GM12878 (cell line): ENCODE data around the gene CCNJL. TPM values are rescaled to one million over a fixed set of nuclear protein-coding genes. Genes with fewer than 3 reads are reported as not detected.

Experiments used
- ATAC-seq: fragments of 200-7000 bp; cut with Tn5 transposase; 3 replicates; pipeline ENCODE4 v1.9.1; 2020; ENCODE audit warnings: mild to moderate bottlenecking, moderate library complexity
- BruUV-seq: library from RNA; stranded (reverse); fragments of 400-500 nt; replicated peaks from 2 replicates; lab custom pipeline; 2021; lab: Mats Ljungman, UMichigan
- CTCF ChIA-PET: fragments of 300-600 bp; sonication (Branson Sonifier 250); formaldehyde crosslinking; extraction: SDS; loops from one replicate; lab custom pipeline; 2021; ENCODE audit warnings: inconsistent platforms; lab: Yijun Ruan, JAX
- POLR2A ChIA-PET: fragments of 350-600 bp; formaldehyde crosslinking; extraction: SDS; loops from one replicate; lab custom pipeline; 2021; ENCODE audit warnings: inconsistent platforms; lab: Charles Lee
- RAD21 ChIA-PET: fragments of 300-600 bp; sonication (Branson Sonifier 250); formaldehyde crosslinking; loops from one replicate; lab custom pipeline; 2023; ENCODE audit warnings: antibody characterized with exemption; ENCODE audit not compliant: unreplicated experiment; lab: Charles Lee
- SMC1A ChIA-PET: fragments of 300-600 bp; sonication (Branson Sonifier 250); formaldehyde crosslinking; loops from one replicate; lab custom pipeline; 2023; ENCODE audit not compliant: unreplicated experiment, uncharacterized antibody; lab: Charles Lee
- DNase-seq: peaks from one replicate; pipeline ENCODE4 v3.0.0-alpha.2; 2011; ENCODE audit warnings: low read depth, low spot score
- FAIRE-seq: peaks from 3 replicates; lab custom pipeline; 2011; peaks lifted over from hg19 to GRCh38; lab: Jason Lieb, UNC
- H2AFZ ChIP-seq: 2 replicates; pipeline ENCODE4 v1.6.0; 2011; ENCODE audit warnings: low read depth, low read length, control low read depth; ENCODE audit not compliant: control insufficient read depth
- H3K27ac ChIP-seq: 2 replicates; pipeline ENCODE4 v1.5.1; 2011; ENCODE audit warnings: control low read depth; ENCODE audit not compliant: control insufficient read depth, insufficient read depth
- H3K27me3 ChIP-seq, 2 experiments: replicated peaks in 1 of 2; 2 replicates each; pipeline versions ENCODE4 v1.6.0 to v1.6.1; 2011; ENCODE audit warnings: low read length in 1 of 2; ENCODE audit not compliant: control insufficient read depth in 2 of 2, insufficient read depth in 2 of 2
- H3K36me3 ChIP-seq, 2 experiments: 2 replicates each; pipeline ENCODE4 v1.5.1; 2011; ENCODE audit warnings: low read length in 1 of 2; ENCODE audit not compliant: control insufficient read depth in 2 of 2, insufficient read depth in 2 of 2
- H3K4me1 ChIP-seq: 2 replicates; pipeline ENCODE4 v1.6.1; 2011; ENCODE audit warnings: mild to moderate bottlenecking, low read length, moderate library complexity, mixed read lengths; ENCODE audit not compliant: control insufficient read depth, insufficient read depth
- H3K4me2 ChIP-seq: 2 replicates; pipeline ENCODE4 v1.6.0; 2011; ENCODE audit warnings: control low read depth; ENCODE audit not compliant: control insufficient read depth, insufficient read depth
- H3K4me3 ChIP-seq: fragments of 200-600 bp; sonication (generic); 2 replicates; pipeline ENCODE4 v1.5.1; 2016
- H3K79me2 ChIP-seq: 2 replicates; pipeline ENCODE4 v1.6.0; 2011; ENCODE audit warnings: low read length; ENCODE audit not compliant: control insufficient read depth, insufficient read depth
- H3K9ac ChIP-seq: 2 replicates; pipeline ENCODE4 v1.8.0; 2011; ENCODE audit warnings: low read length, control low read depth, mixed read lengths; ENCODE audit not compliant: control insufficient read depth, insufficient read depth
- H3K9me3 ChIP-seq: replicated peaks from 3 replicates; pipeline ENCODE4 v1.5.1; 2011; ENCODE audit warnings: mild to moderate bottlenecking, low read length; ENCODE audit not compliant: control insufficient read depth, insufficient read depth
- H4K20me1 ChIP-seq: 2 replicates; pipeline ENCODE4 v1.6.0; 2011; ENCODE audit not compliant: control insufficient read depth, insufficient read depth
- BACH1 ChIP-seq: fragments of 450-650 bp; IDR thresholded peaks from 2 replicates; pipeline ENCODE4 v1.6.1; 2017; ENCODE audit warnings: mild to moderate bottlenecking, borderline replicate concordance
- MYC ChIP-seq: IDR thresholded peaks from 2 replicates; pipeline ENCODE4 v1.6.1; 2011; ENCODE audit warnings: mild to moderate bottlenecking, low read length, moderate library complexity, inconsistent platforms; ENCODE audit not compliant: insufficient read depth, insufficient replicate concordance, insufficient read length, severe bottlenecking
- NR2C1 ChIP-seq: fragments of 450-650 bp; IDR thresholded peaks from 2 replicates; pipeline ENCODE4 v1.6.1; 2017; ENCODE audit warnings: antibody characterized with exemption, mild to moderate bottlenecking, moderate library complexity
- ZZZ3 ChIP-seq: IDR thresholded peaks from 2 replicates; pipeline ENCODE4 v1.6.1; 2011; ENCODE audit warnings: low read depth; ENCODE audit not compliant: control insufficient read depth, insufficient read length
- WGBS: methylation state at CpG from one replicate; pipeline ENCODE4 v1.1.6; 2016; ENCODE audit warnings: low lambda C conversion rate; ENCODE audit not compliant: insufficient replicate concordance, insufficient coverage; ENCODE audit errors: missing lambda C conversion rate; 5-methylcytosine and 5-hydroxymethylcytosine counted together
- in situ Hi-C: fragments of 300-500 bp; cut with MboI; formaldehyde crosslinking; loops from 9 replicates; pipeline ENCODE4 v1.14.3; 2018; ENCODE audit warnings: mixed read lengths
- intact Hi-C: fragments of 100-400 bp; cut with micrococcal nuclease; formaldehyde crosslinking; loops from one replicate; pipeline ENCODE4 v1.14.2; 2022; ENCODE audit not compliant: unreplicated experiment
- polyA plus RNA-seq, 11 experiments: library from polyadenylated mRNA; depleted of rRNA in 4 of 11; unstranded in 6 of 11; stranded (reverse) in 5 of 11; fragments of >200 nt; fragmentation: Nextera tagmentation in 4 of 11; fragmentation: Illumina TruSeq in 1 of 11; extraction: Ambion mirVana in 4 of 11; extraction: Trizol in 1 of 11; gene quantifications; 1 replicate in 1 of 11; 2 replicates in 10 of 11; pipeline versions ENCODE4 v1.2.1 to v1.2.3, GENCODE V29; 2011 to 2016; ENCODE audit warnings: inconsistent platforms in 2 of 11, missing spikeins in 2 of 11, low read depth in 1 of 11
- total RNA-seq, 4 experiments: library from RNA; depleted of rRNA in 3 of 4; stranded (reverse); fragments of >200 nt in 3 of 4; fragmentation: Illumina TruSeq in 1 of 4; extraction: Trizol in 1 of 4; gene quantifications; 2 replicates each; pipeline versions ENCODE4 v1.2.1 to v1.2.3, GENCODE V29; 2013 to 2021
- TF ChIP-seq, protein P1 (sequence below): fragments of 450-650 bp; IDR thresholded peaks from 2 replicates; pipeline ENCODE4 v1.6.1; 2016; ENCODE audit warnings: mild to moderate bottlenecking

The CCNJL gene
- total and polyA plus RNA-seq, 10 of the 15 experiments (the other 5 are each of a cell fraction or from before 2014, with no cell fraction given): 0.09 to 0.20 (median 0.10) TPM; not detected in 7

DNA sequence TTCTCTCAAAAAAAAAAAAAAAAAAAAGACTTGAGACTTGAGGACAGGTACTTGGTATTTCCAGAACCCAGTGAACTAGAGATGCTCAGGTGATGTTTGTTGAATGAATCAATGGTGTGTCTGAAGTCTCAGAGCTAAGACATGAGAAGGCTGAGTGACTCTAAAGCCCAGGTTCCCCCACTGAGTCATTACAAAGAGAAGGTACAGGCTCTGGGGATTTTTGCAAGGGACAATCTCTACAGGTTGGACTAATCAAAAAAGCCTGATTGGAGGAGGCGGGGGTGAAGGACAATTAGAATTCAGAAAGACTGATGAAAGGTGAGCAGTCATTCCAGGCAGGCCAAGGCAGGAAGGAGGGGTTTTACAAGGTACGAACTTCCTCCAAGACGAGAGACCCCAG, 91.3 kb downstream of the CCNJL start:
- CTCF ChIA-PET: interaction anchor here (1.4 kb wide), 1 partner anchor 28 kb away, joined by 3 read pairs; no protein-coding TSS in a partner anchor
- peak overlapping the region; percentile 78 for H2AFZ ChIP-seq
- H3K27ac ChIP-seq: no peak overlapping the region
- intact Hi-C loops: no loop called here
- TF ChIP-seq, protein P1, sequence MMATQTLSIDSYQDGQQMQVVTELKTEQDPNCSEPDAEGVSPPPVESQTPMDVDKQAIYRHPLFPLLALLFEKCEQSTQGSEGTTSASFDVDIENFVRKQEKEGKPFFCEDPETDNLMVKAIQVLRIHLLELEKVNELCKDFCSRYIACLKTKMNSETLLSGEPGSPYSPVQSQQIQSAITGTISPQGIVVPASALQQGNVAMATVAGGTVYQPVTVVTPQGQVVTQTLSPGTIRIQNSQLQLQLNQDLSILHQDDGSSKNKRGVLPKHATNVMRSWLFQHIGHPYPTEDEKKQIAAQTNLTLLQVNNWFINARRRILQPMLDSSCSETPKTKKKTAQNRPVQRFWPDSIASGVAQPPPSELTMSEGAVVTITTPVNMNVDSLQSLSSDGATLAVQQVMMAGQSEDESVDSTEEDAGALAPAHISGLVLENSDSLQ: no peak
- TF ChIP-seq ZZZ3: no peak
- no peak for TF ChIP-seq BACH1
- TF ChIP-seq NR2C1: no peak
- TF ChIP-seq MYC: no peak
- TF ChIP-seq, all 136 proteins: peak for 0
- FAIRE-seq: peak; percentile 41
- in situ Hi-C loops: no loop called here
- H3K27me3 ChIP-seq: no peaks in the 10 kb centered on the region
- no TSS peak for BruUV-seq
- no peaks in the 10 kb centered on the region for H4K20me1 ChIP-seq
- ChIA-PET RAD21 (interaction anchor here (0.8 to 2.5 kb wide), 4 partner anchors 10 to 622 kb away, joined by 3 to 18 read pairs (median 3); no protein-coding TSS in a partner anchor), SMC1A (interaction anchor here (0.5 to 2.5 kb wide), 7 partner anchors 9 to 1333 kb away, joined by 3 to 14 read pairs (median 3); no protein-coding TSS in a partner anchor), POLR2A (interaction anchor here (1.1 kb wide), 1 partner anchor 11 kb away, joined by 4 read pairs; no protein-coding TSS in a partner anchor)
- peak overlapping the region; percentile 4; the same call in 1 of the 2 replicates for H3K4me2 ChIP-seq
- H3K36me3 ChIP-seq: no peaks in the 10 kb centered on the region
- DNase-seq: no peak
- no peak overlapping the region for H3K9ac ChIP-seq
- H3K4me3 ChIP-seq: no peak overlapping the region
- H3K79me2 ChIP-seq: no peaks in the 10 kb centered on the region
- peaks cover 8% of the 10 kb centered on the region for H3K4me1 ChIP-seq
- ATAC-seq: peak; percentile 83
- 20% methylated on average over 3 of the region's 3 CpGs for WGBS
- H3K9me3 ChIP-seq: no peaks in the 10 kb centered on the region
